HepG2 (cell line): ENCODE results near the gene TCFL5. TPM values are rescaled to one million over a fixed set of nuclear protein-coding genes. Genes with fewer than 3 reads are reported as not detected.

Experiments used
- ATF2 ChIP-seq: sonication (generic); formaldehyde crosslinking; IDR thresholded peaks from 2 replicates; pipeline ENCODE4 v1.4.0; 2020; ENCODE audit warnings: missing genetic modification reagents
- CBFB ChIP-seq: sonication (generic); formaldehyde crosslinking; IDR thresholded peaks from 2 replicates; pipeline ENCODE4 v1.4.0; 2020; ENCODE audit warnings: missing genetic modification reagents
- ELK4 ChIP-seq: sonication (generic); formaldehyde crosslinking; IDR thresholded peaks from 2 replicates; pipeline ENCODE4 v1.9.0; 2021; ENCODE audit warnings: missing genetic modification reagents, borderline replicate concordance
- FOXK1 ChIP-seq: sonication (generic); formaldehyde crosslinking; IDR thresholded peaks from 2 replicates; pipeline ENCODE4 v1.4.0; 2020; ENCODE audit warnings: low read depth, missing genetic modification reagents, borderline replicate concordance
- GZF1 ChIP-seq: sonication (generic); formaldehyde crosslinking; IDR thresholded peaks from 2 replicates; pipeline ENCODE4 v1.5.1; 2020; ENCODE audit warnings: mild to moderate bottlenecking, missing genetic modification reagents
- HDAC1 ChIP-seq: sonication (generic); formaldehyde crosslinking; IDR thresholded peaks from 2 replicates; pipeline ENCODE4 v1.5.1; 2020; ENCODE audit warnings: mild to moderate bottlenecking, missing genetic modification reagents
- HHEX ChIP-seq: IDR thresholded peaks from 2 replicates; pipeline ENCODE4 v1.6.1; 2016; ENCODE audit warnings: control low read depth
- KAT2B ChIP-seq: fragments of 150-350 bp; IDR thresholded peaks from 2 replicates; pipeline ENCODE4 v1.6.1; 2014; ENCODE audit warnings: low read depth, low read length, borderline replicate concordance
- KLF15 ChIP-seq: sonication (generic); formaldehyde crosslinking; IDR thresholded peaks from 2 replicates; pipeline ENCODE4 v1.8.1; 2023; ENCODE audit warnings: borderline replicate concordance, mild to moderate bottlenecking, inconsistent platforms, missing genetic modification reagents, mixed read lengths
- NCOA1 ChIP-seq: sonication (generic); formaldehyde crosslinking; IDR thresholded peaks from 2 replicates; pipeline ENCODE4 v1.9.0; 2021; ENCODE audit warnings: missing genetic modification reagents
- RBFOX2 ChIP-seq: fragments of 200-400 bp; formaldehyde crosslinking; IDR thresholded peaks from 2 replicates; pipeline ENCODE4 v1.6.1; 2017; ENCODE audit warnings: low read depth, mild to moderate bottlenecking, low read length
- TBL1XR1 ChIP-seq: fragments of 150-350 bp; IDR thresholded peaks from 2 replicates; pipeline ENCODE4 v1.6.1; 2014; ENCODE audit warnings: borderline replicate concordance, low read length; ENCODE audit not compliant: partially characterized antibody
- ZBTB7A ChIP-seq: sonication (generic); formaldehyde crosslinking; IDR thresholded peaks from 2 replicates; pipeline ENCODE4 v1.8.0; 2022; ENCODE audit warnings: mild to moderate bottlenecking, missing genetic modification reagents
- ZFY ChIP-seq: sonication (generic); formaldehyde crosslinking; IDR thresholded peaks from 2 replicates; pipeline ENCODE4 v1.4.0; 2020; ENCODE audit warnings: missing genetic modification reagents
- ZIK1 ChIP-seq: sonication (generic); formaldehyde crosslinking; IDR thresholded peaks from 2 replicates; pipeline ENCODE4 v1.5.0; 2020; ENCODE audit warnings: mild to moderate bottlenecking, low read depth, missing genetic modification reagents, borderline replicate concordance
- ZMYM2 ChIP-seq: sonication (generic); formaldehyde crosslinking; IDR thresholded peaks from 2 replicates; pipeline ENCODE4 v1.8.0; 2022; ENCODE audit warnings: mild to moderate bottlenecking, missing genetic modification reagents
- ZNF350 ChIP-seq: sonication (generic); formaldehyde crosslinking; IDR thresholded peaks from 2 replicates; pipeline ENCODE4 v1.4.0; 2020; ENCODE audit warnings: mild to moderate bottlenecking, low read depth, missing genetic modification reagents, borderline replicate concordance
- ZNF430 ChIP-seq: sonication (generic); formaldehyde crosslinking; IDR thresholded peaks from 2 replicates; pipeline ENCODE4 v1.9.0; 2021; ENCODE audit warnings: mild to moderate bottlenecking, missing genetic modification reagents
- ZNF570 ChIP-seq: sonication (generic); formaldehyde crosslinking; IDR thresholded peaks from 2 replicates; pipeline ENCODE4 v1.4.0; 2020; ENCODE audit warnings: mild to moderate bottlenecking, missing genetic modification reagents, borderline replicate concordance
- ZNF577 ChIP-seq: sonication (generic); formaldehyde crosslinking; IDR thresholded peaks from 2 replicates; pipeline ENCODE4 v1.4.0; 2020; ENCODE audit warnings: mild to moderate bottlenecking, low read depth, missing genetic modification reagents, borderline replicate concordance
- ZNF7 ChIP-seq: IDR thresholded peaks from 2 replicates; pipeline ENCODE4 v1.6.1; 2016; ENCODE audit warnings: missing biosample characterization, missing genetic modification reagents
- ZNF766 ChIP-seq: sonication (generic); formaldehyde crosslinking; IDR thresholded peaks from 2 replicates; pipeline ENCODE4 v1.5.0; 2020; ENCODE audit warnings: missing genetic modification reagents, borderline replicate concordance
- ZSCAN29 ChIP-seq: sonication (generic); formaldehyde crosslinking; conservative IDR thresholded peaks from 2 replicates; pipeline ENCODE4 v1.4.0; 2020; ENCODE audit warnings: mild to moderate bottlenecking, missing genetic modification reagents
- ZSCAN31 ChIP-seq: sonication (generic); formaldehyde crosslinking; IDR thresholded peaks from 2 replicates; pipeline ENCODE4 v1.5.0; 2020; ENCODE audit warnings: low read depth, mild to moderate bottlenecking, missing genetic modification reagents
- polyA plus RNA-seq, 8 experiments: library from polyadenylated mRNA; depleted of rRNA in 3 of 8; stranded (reverse) in 7 of 8; unstranded in 1 of 8; fragments of >200 nt; fragmentation: Illumina TruSeq in 4 of 8; extraction: Trizol in 4 of 8; gene quantifications; 2 replicates each; pipeline versions ENCODE4 v1.2.1 to v1.2.3, GENCODE V29; 2011 to 2016; ENCODE audit warnings: low read depth in 4 of 8, missing spikeins in 1 of 8, mixed read lengths in 1 of 8; ENCODE audit not compliant: insufficient read depth in 1 of 8
- total RNA-seq, 5 experiments: library from RNA; depleted of rRNA; stranded (reverse); fragments of >200 nt; fragmentation: Illumina TruSeq; extraction: Trizol; gene quantifications; 2 replicates each; pipeline ENCODE4 v1.2.3, GENCODE V29; 2016; ENCODE audit warnings: low read depth in 1 of 5
- TF ChIP-seq, protein P1 (sequence below): sonication (generic); formaldehyde crosslinking; IDR thresholded peaks from 2 replicates; pipeline ENCODE4 v1.8.0; 2022; ENCODE audit warnings: mild to moderate bottlenecking, missing genetic modification reagents

TCFL5 gene
- total and polyA plus RNA-seq, 2 of the 13 experiments (the other 11 are each of a cell fraction or from before 2014, with no cell fraction given): 14.8 to 20.0 TPM

- TF ChIP-seq, protein P1, sequence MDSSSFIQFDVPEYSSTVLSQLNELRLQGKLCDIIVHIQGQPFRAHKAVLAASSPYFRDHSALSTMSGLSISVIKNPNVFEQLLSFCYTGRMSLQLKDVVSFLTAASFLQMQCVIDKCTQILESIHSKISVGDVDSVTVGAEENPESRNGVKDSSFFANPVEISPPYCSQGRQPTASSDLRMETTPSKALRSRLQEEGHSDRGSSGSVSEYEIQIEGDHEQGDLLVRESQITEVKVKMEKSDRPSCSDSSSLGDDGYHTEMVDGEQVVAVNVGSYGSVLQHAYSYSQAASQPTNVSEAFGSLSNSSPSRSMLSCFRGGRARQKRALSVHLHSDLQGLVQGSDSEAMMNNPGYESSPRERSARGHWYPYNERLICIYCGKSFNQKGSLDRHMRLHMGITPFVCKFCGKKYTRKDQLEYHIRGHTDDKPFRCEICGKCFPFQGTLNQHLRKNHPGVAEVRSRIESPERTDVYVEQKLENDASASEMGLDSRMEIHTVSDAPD (CRISPR knock-in tag): no peak
- TF ChIP-seq ZNF570 (CRISPR knock-in tag) (no peak), HDAC1 (CRISPR knock-in tag) (no peak), TBL1XR1 (no peak), ZNF430 (no peak; the same call in 1 of the 2 replicates), GZF1 (no peak), ATF2 (CRISPR knock-in tag) (no peak), NCOA1 (no peak), KAT2B (no peak), ZNF350 (CRISPR knock-in tag) (no peak), HHEX (no peak), KLF15 (CRISPR knock-in tag) (no peak), ZNF577 (no peak), ZSCAN29 (peak; percentile 73; the same call in 1 of the 2 replicates), ZNF7 (CRISPR knock-in tag) (no peak), ZNF766 (no peak), CBFB (no peak), ZFY (CRISPR knock-in tag) (no peak), ELK4 (CRISPR knock-in tag) (no peak), ZBTB7A (CRISPR knock-in tag) (no peak), ZMYM2 (CRISPR knock-in tag) (no peak), ZIK1 (CRISPR knock-in tag) (no peak), ZSCAN31 (CRISPR knock-in tag) (no peak), FOXK1 (CRISPR knock-in tag) (no peak), RBFOX2 (no peak)
These were observed 10.7 kb upstream of the TCFL5 start (continued) for GRCh38 chr20:62872184-62872847.
